GM23248 (cell line): Measurements from ENCODE around the gene TMEM179B. TPM values are rescaled to one million over a fixed set of nuclear protein-coding genes. Genes with fewer than 3 reads are reported as not detected.

ENCODE experiments used
- DNase-seq: peaks from one replicate; pipeline ENCODE4 v3.0.0-alpha.2; 2015
- H2AFZ ChIP-seq: fragments of 200-600 bp; sonication (generic); 2 replicates; pipeline ENCODE4 v1.6.1; 2016; ENCODE audit warnings: antibody characterized with exemption
- H3F3A ChIP-seq: fragments of 200-600 bp; sonication (generic); 2 replicates; pipeline ENCODE4 v1.6.1; 2016; ENCODE audit warnings: mild to moderate bottlenecking, antibody characterized with exemption, mixed run types; ENCODE audit not compliant: insufficient read depth
- H3K27ac ChIP-seq: fragments of 200-600 bp; sonication (generic); 2 replicates; pipeline ENCODE4 v1.5.1; 2016; ENCODE audit warnings: mild to moderate bottlenecking
- H3K27me3 ChIP-seq: fragments of 200-600 bp; sonication (generic); replicated peaks from 2 replicates; pipeline ENCODE4 v1.6.1; 2016; ENCODE audit warnings: mild to moderate bottlenecking; ENCODE audit not compliant: insufficient read depth
- H3K36me3 ChIP-seq: fragments of 200-600 bp; sonication (generic); 2 replicates; pipeline ENCODE4 v1.6.1; 2016; ENCODE audit warnings: low read depth, mild to moderate bottlenecking
- H3K4me1 ChIP-seq: fragments of 200-600 bp; sonication (generic); 2 replicates; pipeline ENCODE4 v1.6.1; 2016; ENCODE audit warnings: mild to moderate bottlenecking; ENCODE audit not compliant: insufficient read depth
- H3K4me2 ChIP-seq: fragments of 200-600 bp; sonication (generic); one replicate; pipeline ENCODE4 v1.6.1; 2016; ENCODE audit warnings: mild to moderate bottlenecking; ENCODE audit not compliant: unreplicated experiment
- H3K4me3 ChIP-seq: fragments of 200-600 bp; sonication (generic); 2 replicates; pipeline ENCODE4 v1.5.1; 2016; ENCODE audit warnings: mild to moderate bottlenecking
- H3K79me2 ChIP-seq: fragments of 200-600 bp; sonication (generic); 2 replicates; pipeline ENCODE4 v1.6.1; 2016; ENCODE audit warnings: mild to moderate bottlenecking; ENCODE audit not compliant: insufficient read depth
- H3K9ac ChIP-seq: fragments of 200-600 bp; sonication (generic); 2 replicates; pipeline ENCODE4 v1.6.1; 2016; ENCODE audit warnings: mild to moderate bottlenecking
- H3K9me2 ChIP-seq: fragments of 200-600 bp; sonication (generic); 2 replicates; pipeline ENCODE4 v1.6.1; 2016; ENCODE audit warnings: mixed run types, mild to moderate bottlenecking, moderate library complexity; ENCODE audit not compliant: insufficient read depth
- H3K9me3 ChIP-seq: fragments of 200-600 bp; sonication (generic); one replicate; pipeline ENCODE4 v1.6.1; 2017; ENCODE audit warnings: low read depth
- H4K20me1 ChIP-seq: fragments of 200-600 bp; sonication (generic); 2 replicates; pipeline ENCODE4 v1.6.0; 2016; ENCODE audit not compliant: insufficient read depth
- EZH2 ChIP-seq: fragments of 200-600 bp; sonication (generic); IDR thresholded peaks from 2 replicates; pipeline ENCODE4 v1.6.1; 2018; ENCODE audit warnings: antibody characterized with exemption, mild to moderate bottlenecking; ENCODE audit not compliant: insufficient read depth, poor library complexity, severe bottlenecking
- EZH2phosphoT487 ChIP-seq: fragments of 200-600 bp; sonication (generic); IDR thresholded peaks from 2 replicates; pipeline ENCODE4 v1.6.1; 2018; ENCODE audit warnings: antibody characterized with exemption, moderate library complexity, mild to moderate bottlenecking, low read depth; ENCODE audit not compliant: insufficient read depth
- WGBS, 2 experiments: methylation state at CpG; one replicate each; pipeline ENCODE4 v1.1.6; 2015 to 2017; ENCODE audit warnings: low lambda C conversion rate in 2 of 2, low coverage in 1 of 2; ENCODE audit errors: missing lambda C conversion rate in 2 of 2; 5-methylcytosine and 5-hydroxymethylcytosine counted together
- in situ Hi-C: fragments of 300-500 bp; cut with MboI; formaldehyde crosslinking; loops from 2 replicates; pipeline ENCODE4 v1.15.0; 2020
- microRNA-seq: library from miRNA; unstranded; fragments of <30 nt; microRNA quantifications from one replicate; pipeline ENCODE4, GENCODE V29; 2016; ENCODE audit warnings: borderline number of aligned reads
- polyA plus RNA-seq: library from polyadenylated mRNA; unstranded; fragments of >200 nt; fragmentation: Nextera tagmentation; extraction: Ambion mirVana; gene quantifications from 2 replicates; pipeline ENCODE4 v1.2.1, GENCODE V29; 2016
- small RNA-seq: library from RNA; depleted of rRNA; stranded (forward); fragments of <200 nt; gene quantifications from one replicate; pipeline ENCODE3, GENCODE V24; 2014; ENCODE audit warnings: low read depth, low replicate concordance
- total RNA-seq: library from RNA; depleted of rRNA; stranded (reverse); fragments of >200 nt; shearing (Covaris generic); gene quantifications from 2 replicates; pipeline ENCODE4 v1.2.3, GENCODE V29; 2014; rRNA removed

Gene TMEM179B
- total and polyA plus RNA-seq, 2 experiments from 2014 or later, result 73.3 to 140 TPM

GRCh38 chr11:62832336-62833234 lies 45.4 kb downstream of the TMEM179B start, which contains the start of gene TEX54:
TEX54 (minus strand) TSS chr11:62832841.
- Histone ChIP-seq H3K79me2 (peaks cover 90% of the 10 kb centered on the region), H3K36me3 (peaks cover 3% of the 10 kb centered on the region; the same call in 1 of the 2 replicates), H3K9me3 (no peaks in the 10 kb centered on the region), H3K4me3 (peak within 1 kb of the TSS; percentile 94), H3F3A (peaks cover 6% of the 10 kb centered on the region; the same call in 1 of the 2 replicates), H3K9ac (peak within 1 kb of the TSS; percentile 96), H3K4me2 (peak within 1 kb of the TSS; percentile 96), H3K27ac (peak within 1 kb of the TSS; percentile 92), H3K9me2 (no peaks in the 10 kb centered on the region), H3K27me3 (no peaks in the 10 kb centered on the region), H2AFZ (peak within 1 kb of the TSS; percentile 57; the same call in 1 of the 2 replicates), H3K4me1 (peaks cover 13% of the 10 kb centered on the region), H4K20me1 (no peaks in the 10 kb centered on the region)
- peak; percentile 77 for DNase-seq
- 5% methylated on average over 40 of the region's 40 CpGs for WGBS, 2 experiments
- TF ChIP-seq EZH2phosphoT487 (no peak), EZH2 (no peak)
- in situ Hi-C loops, result no loop called here

GRCh38 chr11:62835336-62835735 lies 48.1 kb downstream of the TMEM179B start:
- H3K4me2 ChIP-seq, result no peak overlapping the region
- H3K9me2 ChIP-seq, result no peaks in the 10 kb centered on the region
- H3K27me3 ChIP-seq, result no peaks in the 10 kb centered on the region
- WGBS, 2 experiments, result 74 to 78% methylated on average over 8 of the region's 8 CpGs
- peaks cover 80% of the 10 kb centered on the region for H3K79me2 ChIP-seq
- peaks cover 11% of the 10 kb centered on the region for H3F3A ChIP-seq
- H3K36me3 ChIP-seq, result no peaks in the 10 kb centered on the region
- no peaks in the 10 kb centered on the region for H4K20me1 ChIP-seq
- no peak overlapping the region for H3K27ac ChIP-seq
- in situ Hi-C loops, result no loop called here
- H3K9me3 ChIP-seq, result no peaks in the 10 kb centered on the region
- TF ChIP-seq EZH2, result no peak
- TF ChIP-seq EZH2phosphoT487, result no peak
- H3K4me1 ChIP-seq, result peaks cover 8% of the 10 kb centered on the region; the same call in 1 of the 2 replicates
- no peak overlapping the region for H3K4me3 ChIP-seq
- no peak for DNase-seq
- H2AFZ ChIP-seq, result no peak overlapping the region
- no peak overlapping the region for H3K9ac ChIP-seq

DNA sequence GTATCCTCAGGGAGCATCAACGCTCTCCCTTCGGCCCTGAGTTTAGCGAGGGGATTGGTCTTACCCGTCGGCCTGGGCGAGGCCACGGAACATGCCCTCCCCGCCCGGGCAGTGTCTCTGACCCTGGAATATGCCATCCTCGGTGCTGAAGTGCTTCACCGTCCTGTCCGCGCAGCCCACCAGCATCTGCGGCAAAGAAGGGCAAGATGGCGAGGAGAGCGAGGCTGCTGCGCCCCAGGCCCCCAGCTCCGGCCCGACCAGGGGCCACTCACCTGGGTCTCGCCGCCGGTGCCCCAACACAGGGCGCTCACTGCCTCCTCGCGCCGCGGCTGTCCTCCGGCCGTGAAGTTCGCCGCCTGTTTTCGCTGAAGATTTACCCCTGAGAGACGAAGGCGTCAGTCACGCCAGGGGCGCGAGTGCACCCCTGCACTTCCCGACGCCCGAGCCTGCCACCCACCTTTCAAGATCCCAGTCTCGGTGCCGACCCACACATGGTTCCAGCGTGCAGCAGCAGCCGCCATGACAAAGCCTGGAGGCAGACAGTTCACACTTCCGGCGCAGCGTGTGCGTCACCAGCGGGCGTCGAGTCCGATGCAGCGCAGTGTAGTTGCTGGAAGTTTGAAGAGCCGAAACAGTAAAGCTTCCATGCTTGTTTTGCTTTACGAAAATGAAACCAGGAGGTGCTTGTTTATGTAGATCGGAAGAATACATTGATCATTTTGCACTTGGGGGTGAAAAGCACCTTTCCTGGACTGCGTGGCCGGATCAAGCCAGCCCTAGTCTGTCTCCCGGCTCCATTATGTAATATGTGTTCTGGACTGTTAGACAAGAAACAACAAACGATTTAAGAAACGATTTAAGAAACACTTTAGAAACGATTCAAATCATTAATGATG lies 52.1 kb downstream of the TMEM179B start, which contains the start of gene WDR74:
WDR74 (minus strand) TSS at position 541 of the 896 bp plus-strand sequence; CDS start at position 521, 20 bp downstream.
- Histone ChIP-seq H3K4me3 (peak within 1 kb of the TSS; percentile 93), H2AFZ (peak within 1 kb of the TSS; percentile 59), H3K9me3 (no peaks in the 10 kb centered on the region), H3K79me2 (peaks cover 50% of the 10 kb centered on the region), H3K9ac (peak within 1 kb of the TSS; percentile 96), H3K36me3 (no peaks in the 10 kb centered on the region), H3K27ac (peak within 1 kb of the TSS; percentile 99), H3K4me2 (peak within 1 kb of the TSS; percentile 99), H3K9me2 (no peaks in the 10 kb centered on the region), H3K27me3 (no peaks in the 10 kb centered on the region), H4K20me1 (no peaks in the 10 kb centered on the region), H3F3A (peaks cover 8% of the 10 kb centered on the region), H3K4me1 (peaks cover 9% of the 10 kb centered on the region; the same call in 1 of the 2 replicates)
- no peak for TF ChIP-seq EZH2phosphoT487
- TF ChIP-seq EZH2, result no peak
- 1 to 2% methylated on average over 50 to 58 of the region's 62 CpGs for WGBS, 2 experiments
- peak; percentile 97 for DNase-seq
- in situ Hi-C loops, result no loop called here

Small RNAs within 50 kb of the gene (microRNA-seq; reads per million reads assigned to microRNA genes)
- gene MIR6514 (1.5 reads per million), gene MIR6748 (not detected)

Small RNAs within 50 kb of the gene (small RNA-seq; reads per million reads assigned to genes)
- gene MIR6514 (not detected), gene RNU6-118P (not detected)

Other genes with a start within 250 kb of the TMEM179B start
Only the 30 nearest of the 31 such genes appear.
- gene EEF1G, start 213.5 kb upstream of the TMEM179B start, total RNA-seq, result 1,322 and 1,677 TPM in 2 replicates
- 533 and 544 TPM in 2 replicates for gene EEF1G, start 213.5 kb upstream of the TMEM179B start, polyA plus RNA-seq
- 6.1 and 7.7 TPM in 2 replicates for gene TUT1, start 195.9 kb upstream of the TMEM179B start, total RNA-seq
- 11.1 and 12.1 TPM in 2 replicates for gene TUT1, start 195.9 kb upstream of the TMEM179B start, polyA plus RNA-seq
- gene MTA2, start 185.5 kb upstream of the TMEM179B start, total RNA-seq, result 98.8 and 114 TPM in 2 replicates
- gene MTA2, start 185.5 kb upstream of the TMEM179B start, polyA plus RNA-seq, result 26.3 and 28.9 TPM in 2 replicates
- gene EML3, start 174.6 kb upstream of the TMEM179B start, total RNA-seq, result 43.4 and 47.2 TPM in 2 replicates
- 32.8 and 34.8 TPM in 2 replicates for gene EML3, start 174.6 kb upstream of the TMEM179B start, polyA plus RNA-seq
- gene ROM1, start 174.1 kb upstream of the TMEM179B start, total RNA-seq, result 3.4 and 6.5 TPM in 2 replicates
- gene ROM1, start 174.1 kb upstream of the TMEM179B start, polyA plus RNA-seq, result 5.4 and 8.8 TPM in 2 replicates
- gene B3GAT3, start 165.4 kb upstream of the TMEM179B start, total RNA-seq, result 32.1 and 35.6 TPM in 2 replicates
- gene B3GAT3, start 165.4 kb upstream of the TMEM179B start, polyA plus RNA-seq, result 44.2 and 46.7 TPM in 2 replicates
- 307 and 312 TPM in 2 replicates for gene GANAB, start 140.8 kb upstream of the TMEM179B start, total RNA-seq
- 224 and 225 TPM in 2 replicates for gene GANAB, start 140.8 kb upstream of the TMEM179B start, polyA plus RNA-seq
- gene INTS5, start 134.1 kb upstream of the TMEM179B start, total RNA-seq, result 26.4 and 30.4 TPM in 2 replicates
- 17.1 and 18.9 TPM in 2 replicates for gene INTS5, start 134.1 kb upstream of the TMEM179B start, polyA plus RNA-seq
- 16.6 and 24.2 TPM in 2 replicates for gene C11orf98, start 122.2 kb upstream of the TMEM179B start, total RNA-seq
- 76.8 and 77.9 TPM in 2 replicates for gene C11orf98, start 122.2 kb upstream of the TMEM179B start, polyA plus RNA-seq
- gene CSKMT, start 122.1 kb upstream of the TMEM179B start, total RNA-seq, result 5.4 and 6.1 TPM in 2 replicates
- gene CSKMT, start 122.1 kb upstream of the TMEM179B start, polyA plus RNA-seq, result 2.9 and 3.6 TPM in 2 replicates
- 2.3 and 5.9 TPM in 2 replicates for gene UQCC3, start 115.7 kb upstream of the TMEM179B start, total RNA-seq
- gene UQCC3, start 115.7 kb upstream of the TMEM179B start, polyA plus RNA-seq, result 14.5 and 15.1 TPM in 2 replicates
- 5.8 and 12.6 TPM in 2 replicates for gene LBHD1, start 115.1 kb upstream of the TMEM179B start, total RNA-seq
- 3.6 and 4.3 TPM in 2 replicates for gene LBHD1, start 115.1 kb upstream of the TMEM179B start, polyA plus RNA-seq
- 131 and 135 TPM in 2 replicates for gene UBXN1, start 108.3 kb upstream of the TMEM179B start, total RNA-seq
- 84.0 and 85.3 TPM in 2 replicates for gene UBXN1, start 108.3 kb upstream of the TMEM179B start, polyA plus RNA-seq
- 6.9 and 12.3 TPM in 2 replicates for gene LRRN4CL, start 97.9 kb upstream of the TMEM179B start, total RNA-seq
- 2.1 and 2.3 TPM in 2 replicates for gene LRRN4CL, start 97.9 kb upstream of the TMEM179B start, polyA plus RNA-seq
- gene BSCL2, start 80.0 kb upstream of the TMEM179B start, total RNA-seq, result 51.0 and 63.5 TPM in 2 replicates
- 74.5 and 79.0 TPM in 2 replicates for gene BSCL2, start 80.0 kb upstream of the TMEM179B start, polyA plus RNA-seq
- gene GNG3, start 79.7 kb upstream of the TMEM179B start, total RNA-seq, result not detected in 2 replicates
- gene GNG3, start 79.7 kb upstream of the TMEM179B start, polyA plus RNA-seq, result 0.29 TPM in 1 of 2 replicates, not detected in the other
- 2.9 and 5.0 TPM in 2 replicates for gene HNRNPUL2, start 59.9 kb upstream of the TMEM179B start, total RNA-seq
- 2.1 and 3.1 TPM in 2 replicates for gene HNRNPUL2, start 59.9 kb upstream of the TMEM179B start, polyA plus RNA-seq
- 28.9 and 54.6 TPM in 2 replicates for gene TTC9C, start 58.9 kb upstream of the TMEM179B start, total RNA-seq
- 40.1 and 46.6 TPM in 2 replicates for gene TTC9C, start 58.9 kb upstream of the TMEM179B start, polyA plus RNA-seq
- 6.6 and 8.0 TPM in 2 replicates for gene ZBTB3, start 33.2 kb upstream of the TMEM179B start, total RNA-seq
- gene ZBTB3, start 33.2 kb upstream of the TMEM179B start, polyA plus RNA-seq, result 4.9 and 5.5 TPM in 2 replicates
- gene POLR2G, start 25.8 kb upstream of the TMEM179B start, total RNA-seq, result 61.2 and 73.3 TPM in 2 replicates
- 154 and 156 TPM in 2 replicates for gene POLR2G, start 25.8 kb upstream of the TMEM179B start, polyA plus RNA-seq
- 11.6 and 22.5 TPM in 2 replicates for gene TAF6L, start 16.0 kb upstream of the TMEM179B start, total RNA-seq
- 8.2 and 9.1 TPM in 2 replicates for gene TAF6L, start 16.0 kb upstream of the TMEM179B start, polyA plus RNA-seq
- 32.0 and 33.4 TPM in 2 replicates for gene TMEM223, start 4.6 kb downstream of the TMEM179B start, total RNA-seq
- gene TMEM223, start 4.6 kb downstream of the TMEM179B start, polyA plus RNA-seq, result 31.4 and 34.2 TPM in 2 replicates
- gene NXF1, start 18.0 kb downstream of the TMEM179B start, total RNA-seq, result 25.0 and 32.0 TPM in 2 replicates
- gene NXF1, start 18.0 kb downstream of the TMEM179B start, polyA plus RNA-seq, result 51.1 and 53.3 TPM in 2 replicates
- gene STX5, start 44.6 kb downstream of the TMEM179B start, total RNA-seq, result 43.9 and 45.7 TPM in 2 replicates
- gene STX5, start 44.6 kb downstream of the TMEM179B start, polyA plus RNA-seq, result 32.0 and 34.0 TPM in 2 replicates
- not detected in 2 replicates for gene TEX54, start 45.4 kb downstream of the TMEM179B start, total RNA-seq
- gene TEX54, start 45.4 kb downstream of the TMEM179B start, polyA plus RNA-seq, result 0.44 TPM in 1 of 2 replicates, not detected in the other
- 41.4 and 50.4 TPM in 2 replicates for gene WDR74, start 52.2 kb downstream of the TMEM179B start, total RNA-seq
- gene WDR74, start 52.2 kb downstream of the TMEM179B start, polyA plus RNA-seq, result 33.6 and 34.3 TPM in 2 replicates
- 290 and 301 TPM in 2 replicates for gene SLC3A2, start 93.5 kb downstream of the TMEM179B start, total RNA-seq
- 310 and 319 TPM in 2 replicates for gene SLC3A2, start 93.5 kb downstream of the TMEM179B start, polyA plus RNA-seq
- not detected in 2 replicates for gene CHRM1, start 134.0 kb downstream of the TMEM179B start, total RNA-seq
- gene CHRM1, start 134.0 kb downstream of the TMEM179B start, polyA plus RNA-seq, result not detected in 2 replicates
- not detected in 2 replicates for gene SLC22A6, start 197.6 kb downstream of the TMEM179B start, total RNA-seq
- not detected in 2 replicates for gene SLC22A6, start 197.6 kb downstream of the TMEM179B start, polyA plus RNA-seq
- gene SLC22A8, start 228.4 kb downstream of the TMEM179B start, total RNA-seq, result not detected in 2 replicates
- gene SLC22A8, start 228.4 kb downstream of the TMEM179B start, polyA plus RNA-seq, result not detected in 2 replicates